ENCODE results near the gene ADGRB2. TPM values are rescaled to one million over a fixed set of nuclear protein-coding genes. Genes with fewer than 3 reads are reported as not detected.
"Not testable (repeated sequence)": the region's sequence is repeated elsewhere in the genome, so short reads cannot be mapped to it uniquely, and the experiment has no call there.

ADGRB2 gene
- total RNA-seq, 1 experiment from 2014 or later: 12.3 TPM

DNA sequence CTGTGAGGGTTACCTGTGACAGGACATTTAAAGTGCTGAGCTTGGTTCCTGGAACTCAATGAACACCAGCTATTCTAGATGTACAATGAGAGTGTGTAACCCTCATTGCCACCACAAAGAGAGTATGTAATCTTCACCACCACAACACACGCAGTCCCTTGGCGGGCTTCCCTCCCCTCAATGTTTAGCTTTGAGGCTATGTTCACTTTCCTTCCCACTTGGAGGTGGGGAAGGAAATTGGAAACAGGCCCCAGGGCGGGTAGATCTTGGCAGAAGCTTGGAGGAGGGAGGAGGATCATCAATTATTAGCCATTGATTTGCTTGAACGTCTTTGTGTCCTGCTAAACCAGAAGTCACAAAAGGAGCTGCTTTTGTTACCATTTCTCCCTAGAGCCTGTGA lies 52.1 kb downstream of the ADGRB2 start:
- Histone ChIP-seq H3K4me3 (ENCODE audit: low read length) (no peak overlapping the region), H2AFZ (ENCODE audit: low read length) (no peak overlapping the region), H3K4me1 (ENCODE audit: insufficient read depth, low read length) (peaks cover 48% of the 10 kb centered on the region), H3K9me3 (ENCODE audit: low read length) (no peaks in the 10 kb centered on the region), H3K79me2 (ENCODE audit: low read length) (no peaks in the 10 kb centered on the region), H3K4me2 (ENCODE audit: low read length) (peak overlapping the region; percentile 42; the same call in 1 of the 2 replicates), H3F3A (ENCODE audit: low read length, unreplicated experiment) (no peaks in the 10 kb centered on the region), H4K20me1 (ENCODE audit: low read length) (no peaks in the 10 kb centered on the region), H3K9me2 (replicated peaks; ENCODE audit: low read length) (no peaks in the 10 kb centered on the region), H3K27me3 (ENCODE audit: low read length) (no peaks in the 10 kb centered on the region), H3K27ac (ENCODE audit: low read length) (peak overlapping the region; percentile 43), H3K9ac (ENCODE audit: low read length) (no peak overlapping the region), H3K36me3 (ENCODE audit: low read depth, low read length) (no peaks in the 10 kb centered on the region)
- ATAC-seq: no peak
- ChIA-PET POLR2A (ENCODE audit: unreplicated experiment) (interaction anchor here (0.5 kb wide), 1 partner anchor 33 kb away, joined by 4 read pairs; no protein-coding TSS in a partner anchor), CTCF (interaction anchor here (0.5 to 1.6 kb wide), 2 partner anchors 77 to 350 kb away, joined by 3 to 10 read pairs; no protein-coding TSS in a partner anchor)
- intact Hi-C loops (cut with micrococcal nuclease): loop anchor here (5.0 kb wide), 1 partner anchor 50 kb away; the partner anchor contains the start of gene ADGRB2
- no TSS peak for BruUV-seq (replicated peaks)
- TF ChIP-seq CTCF (conservative IDR thresholded peaks at IDR 0.05; ENCODE audit: low read depth, low read length) (no peak), EZH2phosphoT487 (IDR thresholded peaks at IDR 0.05; ENCODE audit: borderline replicate concordance, low read length) (no peak), EZH2 (IDR thresholded peaks at IDR 0.05; ENCODE audit: low read length, unreplicated experiment) (no peak)
- DNase-seq: no peak

DNA sequence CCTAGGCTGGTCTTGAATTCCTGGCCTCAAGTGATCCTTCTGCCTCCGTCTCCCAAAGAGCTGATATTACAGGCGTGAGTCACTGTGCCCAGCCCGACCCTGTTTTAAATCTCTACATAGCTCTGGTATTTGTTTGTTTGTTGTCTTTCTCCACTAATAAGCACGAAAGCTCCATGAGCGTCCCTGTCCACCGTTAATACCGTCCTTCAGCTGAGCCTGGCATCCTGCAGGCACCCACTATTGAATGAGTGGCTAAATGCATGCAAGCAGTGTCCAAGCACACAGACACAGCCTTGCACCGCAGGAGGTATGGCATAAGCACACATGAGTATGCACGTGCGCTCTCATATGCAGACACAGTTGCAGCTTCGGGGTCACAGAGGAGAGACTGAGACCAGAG lies 55.8 kb downstream of the ADGRB2 start:
- Histone ChIP-seq H3K4me2 (ENCODE audit: low read length) (no peak overlapping the region), H4K20me1 (ENCODE audit: low read length) (no peaks in the 10 kb centered on the region), H3K9ac (ENCODE audit: low read length) (no peak overlapping the region), H2AFZ (ENCODE audit: low read length) (no peak overlapping the region), H3K36me3 (ENCODE audit: low read depth, low read length) (no peaks in the 10 kb centered on the region), H3K4me3 (ENCODE audit: low read length) (no peak overlapping the region), H3K9me3 (ENCODE audit: low read length) (no peaks in the 10 kb centered on the region), H3K4me1 (ENCODE audit: insufficient read depth, low read length) (peaks cover 34% of the 10 kb centered on the region), H3K27me3 (ENCODE audit: low read length) (no peaks in the 10 kb centered on the region), H3F3A (ENCODE audit: low read length, unreplicated experiment) (no peaks in the 10 kb centered on the region), H3K27ac (ENCODE audit: low read length) (no peak overlapping the region), H3K9me2 (replicated peaks; ENCODE audit: low read length) (no peaks in the 10 kb centered on the region), H3K79me2 (ENCODE audit: low read length) (no peaks in the 10 kb centered on the region)
- intact Hi-C loops (cut with micrococcal nuclease): no loop called here
- no peak for TF ChIP-seq EZH2 (IDR thresholded peaks at IDR 0.05; ENCODE audit: low read length, unreplicated experiment)
- TF ChIP-seq CTCF (conservative IDR thresholded peaks at IDR 0.05; ENCODE audit: low read depth, low read length): no peak
- TF ChIP-seq EZH2phosphoT487 (IDR thresholded peaks at IDR 0.05; ENCODE audit: borderline replicate concordance, low read length): no peak
- no TSS peak for BruUV-seq (replicated peaks)
- no peak for ATAC-seq
- DNase-seq: no peak
- CTCF ChIA-PET: no interaction called here
- POLR2A ChIA-PET (ENCODE audit: unreplicated experiment): no interaction called here

GRCh38 chr1:31707711-31708110 lies 56.4 kb downstream of the ADGRB2 start:
- Histone ChIP-seq H3K27me3 (ENCODE audit: low read length) (no peaks in the 10 kb centered on the region), H3K9me2 (replicated peaks; ENCODE audit: low read length) (no peaks in the 10 kb centered on the region), H3K27ac (ENCODE audit: low read length) (no peak overlapping the region), H3K4me3 (ENCODE audit: low read length) (no peak overlapping the region), H2AFZ (ENCODE audit: low read length) (no peak overlapping the region), H3K4me1 (ENCODE audit: insufficient read depth, low read length) (peaks cover 28% of the 10 kb centered on the region), H3K36me3 (ENCODE audit: low read depth, low read length) (no peaks in the 10 kb centered on the region), H3K9me3 (ENCODE audit: low read length) (no peaks in the 10 kb centered on the region), H3K79me2 (ENCODE audit: low read length) (no peaks in the 10 kb centered on the region), H4K20me1 (ENCODE audit: low read length) (no peaks in the 10 kb centered on the region), H3F3A (ENCODE audit: low read length, unreplicated experiment) (no peaks in the 10 kb centered on the region), H3K9ac (ENCODE audit: low read length) (no peak overlapping the region), H3K4me2 (ENCODE audit: low read length) (no peak overlapping the region)
- intact Hi-C loops (cut with micrococcal nuclease): no loop called here
- CTCF ChIA-PET: no interaction called here
- BruUV-seq (replicated peaks): no TSS peak
- POLR2A ChIA-PET (ENCODE audit: unreplicated experiment): no interaction called here
- TF ChIP-seq EZH2phosphoT487 (IDR thresholded peaks at IDR 0.05; ENCODE audit: borderline replicate concordance, low read length): no peak
- TF ChIP-seq EZH2 (IDR thresholded peaks at IDR 0.05; ENCODE audit: low read length, unreplicated experiment): no peak
- peak; percentile 37; the same call in 1 of the 2 replicates for TF ChIP-seq CTCF (conservative IDR thresholded peaks at IDR 0.05; ENCODE audit: low read depth, low read length)
- DNase-seq: peak; percentile 35
- ATAC-seq: no peak; the same call in 1 of the 2 replicates

- intact Hi-C loops (cut with micrococcal nuclease); CTCF ChIA-PET: not testable (repeated sequence)
Observed at GRCh38 chr1:31707059-31707600, 57.0 kb downstream of the ADGRB2 start.

More at GRCh38 chr1:31707059-31707600, 57.0 kb downstream of the ADGRB2 start:
- BruUV-seq (replicated peaks); H3K27me3 ChIP-seq (ENCODE audit: low read length); H3K79me2 ChIP-seq (ENCODE audit: low read length); H2AFZ ChIP-seq (ENCODE audit: low read length); H3K36me3 ChIP-seq (ENCODE audit: low read depth, low read length); H3F3A ChIP-seq (ENCODE audit: low read length, unreplicated experiment); DNase-seq; H3K27ac ChIP-seq (ENCODE audit: low read length); ATAC-seq; H4K20me1 ChIP-seq (ENCODE audit: low read length); H3K9me3 ChIP-seq (ENCODE audit: low read length); H3K9ac ChIP-seq (ENCODE audit: low read length); H3K4me3 ChIP-seq (ENCODE audit: low read length); POLR2A ChIA-PET (ENCODE audit: unreplicated experiment); H3K9me2 ChIP-seq (replicated peaks; ENCODE audit: low read length); H3K4me2 ChIP-seq (ENCODE audit: low read length): not testable (repeated sequence)
- peaks cover 24% of the 10 kb centered on the region for H3K4me1 ChIP-seq (ENCODE audit: insufficient read depth, low read length)
